Stimulated activated CD4-positive, alpha-beta T cell treated with anti-CD3 and anti-CD28 coated beads, TNF-alpha, amount 100 ng/mL, for 1 hour (primary cell): ENCODE measurements around the gene CCDC27.

Experiments
- DNase-seq, 3 donors: peaks; one replicate each; pipeline ENCODE4 v3.0.0-alpha.2; 2020; ENCODE audit warnings: low read depth in 3 of 3, low spot score in 1 of 3

CCDC27 gene

GRCh38 chr1:3752400-3752945, at the start of gene CCDC27:
Gene CCDC27, plus strand, starts transcription at chr1:3752450. Its CDS starts 32 bp downstream, at chr1:3752482.
- no peak for DNase-seq

DNA sequence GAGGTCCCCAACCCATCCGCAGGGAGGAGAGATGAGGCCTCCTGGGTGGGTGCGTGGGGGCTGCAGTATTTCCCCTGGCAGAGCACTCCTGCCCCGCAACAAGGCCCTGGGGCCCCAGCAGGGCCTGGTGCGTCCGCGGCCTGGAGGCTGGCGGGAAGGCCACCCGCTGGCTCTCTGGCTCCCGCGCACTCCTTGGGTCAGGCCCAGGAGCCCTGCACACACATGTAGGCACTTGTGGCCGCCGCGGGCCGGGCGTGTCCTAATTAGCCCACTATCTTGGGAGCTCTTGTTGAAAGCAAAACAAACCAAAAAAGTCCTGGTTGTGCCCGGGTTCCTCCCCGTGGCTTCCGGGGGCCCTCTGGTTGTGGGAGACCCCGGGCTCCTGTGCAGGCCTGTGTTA, 49.7 kb upstream of the CCDC27 start:
- DNase-seq, result no peak

DNA sequence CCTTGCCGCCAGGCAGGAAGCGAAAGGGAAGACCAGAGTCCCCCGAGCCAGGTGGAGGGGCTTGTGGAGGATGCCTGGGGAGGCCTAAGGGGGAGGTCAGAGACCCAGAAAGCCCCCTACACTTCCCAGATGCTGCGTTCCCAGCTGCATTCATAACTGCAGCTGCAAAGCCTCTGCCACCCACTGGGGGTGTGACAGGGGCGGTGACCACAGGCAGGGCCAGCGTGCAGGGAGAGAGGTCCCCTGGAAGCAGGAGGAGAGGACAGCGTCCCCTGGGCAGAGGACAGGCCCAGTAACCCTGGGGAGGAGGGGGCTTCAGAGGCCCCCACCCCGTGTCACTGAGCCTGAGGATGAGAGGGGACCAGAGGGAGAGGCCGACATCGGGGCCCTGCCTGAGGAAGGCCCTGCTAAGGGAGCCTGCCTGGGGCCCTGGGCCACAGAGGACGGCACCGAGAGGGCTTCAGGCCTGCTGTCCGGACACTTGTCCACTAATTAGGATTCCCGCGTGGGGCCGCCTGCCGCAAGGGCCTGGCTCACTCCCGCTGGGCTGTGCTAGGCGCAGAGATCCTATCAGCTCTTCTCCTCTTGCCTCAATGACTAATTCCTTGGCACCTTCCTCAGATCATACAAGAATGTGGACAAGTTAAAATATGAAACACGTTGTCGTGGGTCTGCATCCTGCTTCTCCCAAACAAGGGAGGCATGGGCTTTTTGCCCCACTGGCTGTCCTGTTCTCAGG, 49.1 kb upstream of the CCDC27 start:
- DNase-seq, result no peak

GRCh38 chr1:3703786-3704371, 48.4 kb upstream of the CCDC27 start:
- no peak for DNase-seq

DNA sequence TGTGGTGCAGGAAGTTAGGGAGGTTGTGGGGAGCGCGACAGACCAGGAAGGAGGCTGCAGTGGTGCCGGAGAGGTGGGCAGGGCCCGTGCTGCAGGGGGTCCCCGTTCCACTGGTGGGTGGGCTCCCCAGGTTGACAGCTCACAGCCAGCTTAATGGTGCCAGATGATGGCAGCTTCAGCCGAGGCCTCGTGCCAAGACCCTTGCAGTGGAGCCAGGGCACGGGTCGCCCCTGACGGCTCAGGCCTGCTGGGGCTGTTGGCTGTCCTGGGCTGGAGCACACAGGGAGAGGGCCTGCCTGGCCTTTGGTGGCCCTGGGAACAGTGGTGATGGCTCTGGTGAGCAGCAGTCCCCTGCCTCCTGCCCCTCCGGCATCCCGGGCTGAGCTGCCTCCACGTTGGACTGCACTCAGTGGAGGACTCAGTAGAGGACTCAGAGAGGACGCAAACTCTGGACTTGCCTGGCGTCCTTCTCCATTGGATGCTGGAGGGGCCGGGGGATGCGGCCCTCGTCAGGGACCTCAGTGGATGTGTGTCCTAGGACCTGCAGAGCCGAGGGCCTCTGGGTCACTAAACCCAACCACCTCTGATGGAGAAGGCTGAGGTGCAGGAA, 46.8 kb upstream of the CCDC27 start:
- DNase-seq, result no peak

- no peak for DNase-seq
These were observed 45.5 kb upstream of the CCDC27 start for GRCh38 chr1:3706651-3707297.

GRCh38 chr1:3707298-3707938, 44.8 kb upstream of the CCDC27 start:
- no peak for DNase-seq

DNA sequence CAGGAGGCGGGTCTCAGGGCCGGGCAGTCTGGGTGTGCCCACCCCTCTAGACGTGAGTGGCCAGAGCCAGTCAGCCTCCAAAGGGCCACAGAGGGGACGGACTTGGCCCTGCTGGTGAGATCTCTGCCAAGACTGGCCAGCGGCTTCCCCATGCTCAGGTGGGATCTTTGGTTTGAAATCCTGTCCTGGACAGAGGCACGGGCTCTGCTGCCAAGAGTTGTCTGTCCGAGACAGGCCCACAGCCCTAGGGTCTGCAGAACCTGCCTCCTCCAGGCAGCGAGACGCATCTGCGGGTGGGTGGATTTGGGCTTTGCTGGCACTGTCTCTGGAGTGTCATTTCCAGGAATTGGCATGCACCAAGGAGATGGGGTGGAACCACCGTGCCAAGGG, 44.3 kb upstream of the CCDC27 start:
- DNase-seq, result no peak

DNA sequence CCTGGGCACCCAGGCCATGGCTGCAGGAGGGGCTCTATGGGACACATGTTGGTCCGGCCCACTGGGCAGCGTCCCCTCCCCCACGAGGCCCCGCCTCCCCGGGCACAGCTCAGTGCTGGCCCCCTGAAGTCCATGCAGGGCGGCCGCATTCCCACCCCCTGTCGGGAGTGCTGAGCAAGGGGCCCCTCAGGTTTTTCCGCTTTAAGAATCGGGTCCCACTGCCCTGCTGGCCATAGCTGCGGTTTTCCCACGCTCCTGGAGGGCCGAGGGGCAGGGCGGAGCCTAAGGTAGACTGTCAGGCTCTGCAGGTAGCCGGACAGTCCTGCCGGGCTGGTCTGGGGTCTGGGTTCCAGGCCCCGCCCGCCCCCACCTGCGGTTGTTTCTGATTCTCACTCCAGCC, 43.5 kb upstream of the CCDC27 start:
- no peak for DNase-seq

DNA sequence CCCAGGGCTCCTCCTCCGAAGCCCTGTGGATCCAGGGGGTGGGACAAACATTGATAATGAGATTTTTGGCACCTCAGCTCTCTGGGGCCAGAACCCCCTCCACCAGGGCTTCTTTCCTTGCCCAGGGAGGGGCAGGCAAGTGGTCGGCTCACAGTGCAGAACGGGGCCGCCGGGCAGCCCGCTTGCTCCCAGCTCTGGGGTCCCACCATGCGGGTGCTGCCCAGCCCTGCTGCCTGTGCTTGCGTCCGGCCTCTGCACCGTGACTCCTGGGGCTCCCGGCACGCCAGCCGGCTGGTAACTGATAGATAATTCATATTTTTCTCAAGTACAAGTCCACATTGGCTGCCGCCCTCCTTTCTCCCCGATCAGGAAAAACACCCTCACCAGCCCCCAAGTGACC, 42.0 kb upstream of the CCDC27 start:
- DNase-seq, result no peak

DNA sequence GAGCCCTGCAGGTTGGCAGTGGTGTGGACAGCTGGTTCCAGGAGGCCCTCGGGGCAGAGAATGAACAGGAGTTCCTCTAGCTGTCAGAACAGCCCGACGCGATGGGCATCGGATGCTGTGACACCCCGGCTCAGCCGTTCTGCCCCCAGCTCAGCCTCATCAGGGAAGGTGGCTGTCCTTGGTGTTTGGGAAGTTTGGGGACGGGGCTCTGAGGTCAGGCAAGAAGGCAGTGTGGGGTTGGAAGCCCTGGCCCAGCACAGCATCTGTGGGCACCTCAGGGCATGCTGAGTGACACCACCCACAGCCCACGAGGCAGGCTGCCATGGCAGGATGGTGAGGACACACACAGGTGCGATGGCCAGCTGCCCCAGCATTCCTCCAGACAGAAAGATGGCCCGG, 40.9 kb upstream of the CCDC27 start:
- DNase-seq, result no peak

- no peak for DNase-seq
These were observed 40.3 kb upstream of the CCDC27 start for GRCh38 chr1:3711780-3712451.

GRCh38 chr1:3712573-3713535, 39.4 kb upstream of the CCDC27 start:
- no peak for DNase-seq

DNA sequence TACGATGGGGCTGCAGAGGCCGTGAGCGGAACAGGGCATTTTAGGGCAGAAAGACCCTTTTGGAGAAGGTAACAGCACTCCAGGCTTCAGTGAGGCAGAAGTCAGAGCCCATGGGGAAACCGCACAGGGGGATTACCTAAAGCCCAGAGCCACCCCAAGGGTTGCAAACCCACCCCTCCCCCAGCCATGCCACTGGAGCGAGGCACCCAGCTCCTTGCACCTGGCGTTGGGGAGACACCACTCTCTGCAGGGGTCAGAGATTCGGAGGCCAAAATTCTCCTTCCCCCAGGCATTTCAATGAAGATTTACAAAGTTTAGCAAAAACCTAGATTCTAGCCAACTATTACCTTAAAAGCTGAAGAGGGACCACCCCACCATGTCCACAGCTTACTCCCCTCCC, 38.4 kb upstream of the CCDC27 start:
- DNase-seq, result no peak

- no peak for DNase-seq
These were observed 37.9 kb upstream of the CCDC27 start for GRCh38 chr1:3714284-3714741.

DNA sequence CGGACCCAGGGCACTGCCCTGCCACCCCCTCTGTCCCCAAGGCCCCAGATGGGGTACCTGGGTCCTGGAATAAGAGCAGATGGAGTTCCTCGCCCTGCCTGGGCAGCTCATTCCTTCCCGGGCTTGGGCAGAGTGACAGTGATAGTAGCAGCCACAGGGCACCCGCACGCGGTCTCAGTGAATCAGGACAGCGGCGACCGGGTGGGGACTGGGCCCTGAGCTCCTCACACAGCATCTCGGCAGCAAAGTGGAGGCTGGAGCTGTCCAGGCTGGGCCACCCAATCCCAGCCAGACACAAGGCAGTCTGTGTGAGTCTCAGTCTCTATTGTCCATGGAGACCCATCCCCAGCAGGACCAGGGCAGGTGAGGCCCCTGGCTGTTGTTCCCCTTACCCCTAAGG, 37.4 kb upstream of the CCDC27 start:
- DNase-seq, result no peak

DNA sequence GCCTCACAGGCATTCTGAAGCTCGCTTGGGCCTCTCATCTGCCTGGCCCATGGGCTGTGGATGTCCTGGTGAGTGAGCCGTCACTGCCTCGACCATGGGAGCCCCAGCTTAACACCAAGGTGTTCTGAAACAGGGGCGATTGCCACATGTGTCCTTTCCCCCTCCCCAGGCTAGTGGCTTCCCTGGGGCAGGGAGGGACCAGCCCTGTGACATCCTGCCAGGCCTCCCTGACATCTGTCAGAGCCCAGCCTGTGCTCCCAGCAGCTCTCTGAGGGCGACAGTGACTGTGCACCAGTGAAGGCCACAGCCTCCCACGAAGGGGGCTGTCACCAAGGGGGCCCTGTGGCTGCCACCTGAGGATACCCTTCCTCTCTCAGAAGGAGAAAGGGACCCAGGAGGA, 35.9 kb upstream of the CCDC27 start:
- no peak for DNase-seq

DNA sequence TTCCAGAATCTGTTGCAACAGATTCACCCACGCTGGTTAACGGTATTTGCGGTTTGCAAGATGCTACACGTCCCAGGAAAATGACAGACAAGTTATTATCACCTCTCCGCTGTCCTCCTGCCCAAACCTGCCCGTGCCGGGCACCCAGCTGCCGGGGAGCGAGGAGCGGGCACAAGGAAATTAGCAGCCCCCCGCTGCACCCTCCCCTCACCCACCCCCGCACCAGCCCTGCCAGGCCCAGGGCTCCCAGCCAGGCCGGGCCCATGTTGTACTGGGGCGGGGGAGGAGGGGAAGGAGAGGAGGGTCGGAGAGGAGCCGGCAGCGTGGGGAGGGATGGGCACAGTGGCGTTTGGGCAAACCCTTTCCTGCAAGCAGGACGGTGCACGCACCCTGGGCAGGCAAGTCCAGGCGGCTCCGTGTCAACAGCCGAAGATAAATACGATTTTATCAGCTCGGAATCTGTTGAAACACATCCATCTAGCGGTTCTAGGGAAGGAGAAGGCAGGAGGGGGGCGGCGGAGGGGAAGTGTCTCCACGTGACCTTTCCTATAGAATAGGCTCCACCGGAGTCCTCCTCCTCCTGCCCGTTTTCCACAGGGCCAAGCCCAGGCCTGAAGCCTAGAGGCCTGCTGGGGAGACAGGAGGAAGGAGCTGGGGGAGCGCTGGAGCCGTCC, 35.1 kb upstream of the CCDC27 start:
- DNase-seq, result no peak
